Anterior cingulate cortex (tissue), 58 donors: ENCODE results near the gene HDAC8.
"Not testable (repeated sequence)": the region's sequence is repeated elsewhere in the genome, so short reads cannot be mapped to it uniquely, and the experiment has no call there.

Experiments used
- DNase-seq, 58 donors: peaks; one replicate each; lab custom pipeline; 2025; lab: John Stamatoyannopoulos, UW

HDAC8 gene

GRCh38 chrX:72572248-72573157 lies at the start of gene HDAC8:
TSS of gene HDAC8 (minus strand) at chrX:72572843. CDS start at chrX:72572761, 82 bp downstream.
- peak in 55 of 58 donors; percentile 1 to 78 (median 39) for DNase-seq

- no peak for DNase-seq
Observed at GRCh38 chrX:72621625-72622485, 49.2 kb upstream of the HDAC8 start.

GRCh38 chrX:72621163-72621562 lies 48.5 kb upstream of the HDAC8 start:
- no peak for DNase-seq

GRCh38 chrX:72620550-72621145 lies 48.0 kb upstream of the HDAC8 start:
- DNase-seq: no peak

GRCh38 chrX:72609313-72609712 lies 36.7 kb upstream of the HDAC8 start:
- DNase-seq: no peak

- DNase-seq: no peak
Observed at GRCh38 chrX:72604705-72605104, 32.1 kb upstream of the HDAC8 start.

GRCh38 chrX:72604112-72604511 lies 31.5 kb upstream of the HDAC8 start:
- no peak for DNase-seq

GRCh38 chrX:72591038-72591437 lies 18.4 kb upstream of the HDAC8 start:
- not testable (repeated sequence) for DNase-seq

GRCh38 chrX:72584163-72584562 lies 11.5 kb upstream of the HDAC8 start:
- DNase-seq: no peak

GRCh38 chrX:72576141-72576894 lies 3.7 kb upstream of the HDAC8 start:
- no peak for DNase-seq

- no peak for DNase-seq
Observed at GRCh38 chrX:72573158-72573511, 492 bp upstream of the HDAC8 start.

- DNase-seq: no peak
Observed at GRCh38 chrX:72569786-72570185, 2.9 kb downstream of the HDAC8 start.

GRCh38 chrX:72568406-72569092 lies 4.1 kb downstream of the HDAC8 start:
- DNase-seq: no peak

GRCh38 chrX:72566448-72566847 lies 6.2 kb downstream of the HDAC8 start:
- no peak for DNase-seq

- not testable (repeated sequence) for DNase-seq
Observed at GRCh38 chrX:72559655-72560054, 13.0 kb downstream of the HDAC8 start.

GRCh38 chrX:72554448-72555140 lies 18.0 kb downstream of the HDAC8 start:
- no peak for DNase-seq

GRCh38 chrX:72552443-72552842 lies 20.2 kb downstream of the HDAC8 start:
- not testable (repeated sequence) for DNase-seq

- DNase-seq: no peak
Observed at GRCh38 chrX:72545990-72546389, 26.7 kb downstream of the HDAC8 start.

- no peak for DNase-seq
Observed at GRCh38 chrX:72540318-72540717, 32.3 kb downstream of the HDAC8 start.
